SK-N-SH (cell line): ENCODE data around the gene YJEFN3. TPM values are rescaled to one million over a fixed set of nuclear protein-coding genes. Genes with fewer than 3 reads are reported as not detected.

Source experiments
- CTCF ChIA-PET: fragments of 300-600, 350-600 bp; formaldehyde crosslinking; extraction: SDS; loops from one replicate; lab custom pipeline; 2021; lab: Yijun Ruan, JAX
- POLR2A ChIA-PET: fragments of 350-600 bp; sonication (Branson Sonifier 250); formaldehyde crosslinking; extraction: SDS; loops from one replicate; lab custom pipeline; 2020; ENCODE audit warnings: antibody characterized with exemption, inconsistent platforms; lab: Yijun Ruan, JAX
- DNase-seq: peaks from one replicate; pipeline ENCODE4 v3.0.0; 2012
- H2AFZ ChIP-seq: fragments of 200-600 bp; sonication (generic); 2 replicates; pipeline ENCODE4 v1.8.1; 2016; ENCODE audit warnings: antibody characterized with exemption, mild to moderate bottlenecking, low read depth
- H3F3A ChIP-seq: fragments of 200-600 bp; sonication (generic); replicated peaks from 2 replicates; pipeline ENCODE3; 2016; ENCODE audit warnings: antibody characterized with exemption, mild to moderate bottlenecking; ENCODE audit not compliant: insufficient read depth
- H3K27ac ChIP-seq, 2 experiments: fragments of 200-500 bp in 1 of 2; fragments of 200-600 bp in 1 of 2; sonication (Bioruptor generic) in 1 of 2; sonication (generic), shearing (Covaris generic) in 1 of 2; 2 replicates each; pipeline versions ENCODE4 v1.5.1 to v1.6.1; 2014 to 2016; ENCODE audit warnings: low read depth in 2 of 2, inconsistent platforms in 1 of 2, low read length in 1 of 2, mild to moderate bottlenecking in 1 of 2, mixed read lengths in 1 of 2
- H3K27me3 ChIP-seq: fragments of 200-600 bp; sonication (generic), shearing (Covaris generic); 2 replicates; pipeline ENCODE4 v1.6.1; 2016; ENCODE audit warnings: mixed run types; ENCODE audit not compliant: insufficient read depth
- H3K36me3 ChIP-seq, 2 experiments: fragments of 200-500 bp in 1 of 2; fragments of 200-600 bp in 1 of 2; sonication (Bioruptor generic) in 1 of 2; sonication (generic) in 1 of 2; replicated peaks in 1 of 2; 2 replicates each; pipeline versions ENCODE3 to v1.5.1; 2014 to 2016; ENCODE audit warnings: low read length in 1 of 2, mild to moderate bottlenecking in 1 of 2; ENCODE audit not compliant: insufficient read depth in 2 of 2, control insufficient read depth in 1 of 2
- H3K4me1 ChIP-seq, 2 experiments: fragments of 200-500 bp in 1 of 2; fragments of 200-600 bp in 1 of 2; sonication (Bioruptor generic) in 1 of 2; sonication (generic), shearing (Covaris generic) in 1 of 2; 2 replicates each; pipeline versions ENCODE4 v1.5.1 to v1.6.1; 2014 to 2016; ENCODE audit warnings: low read depth in 1 of 2, low read length in 1 of 2, mixed run types in 1 of 2; ENCODE audit not compliant: insufficient read depth in 2 of 2, control insufficient read depth in 1 of 2
- H3K4me2 ChIP-seq: fragments of 200-600 bp; sonication (generic), shearing (Covaris generic); 2 replicates; pipeline ENCODE4 v1.6.1; 2017; ENCODE audit warnings: mixed run types
- H3K4me3 ChIP-seq, 2 experiments: fragments of 200-500 bp in 1 of 2; fragments of 200-600 bp in 1 of 2; sonication (Bioruptor generic) in 1 of 2; sonication (generic), shearing (Covaris generic) in 1 of 2; 2 replicates each; pipeline versions ENCODE4 v1.5.1 to v1.8.1; 2014 to 2016; ENCODE audit warnings: low read depth in 2 of 2, inconsistent platforms in 1 of 2, low read length in 1 of 2, mild to moderate bottlenecking in 1 of 2, mixed read lengths in 1 of 2, moderate library complexity in 1 of 2
- H3K79me2 ChIP-seq: fragments of 200-600 bp; sonication (generic); 2 replicates; pipeline ENCODE4 v1.8.1; 2017; ENCODE audit warnings: mild to moderate bottlenecking; ENCODE audit not compliant: insufficient read depth
- H3K9ac ChIP-seq: fragments of 200-600 bp; sonication (generic); 2 replicates; pipeline ENCODE4 v1.6.1; 2017; ENCODE audit warnings: mixed run types
- H3K9me2 ChIP-seq: fragments of 200-600 bp; sonication (generic); 2 replicates; pipeline ENCODE4 v1.6.1; 2017; ENCODE audit warnings: mixed run types
- H3K9me3 ChIP-seq: fragments of 200-600 bp; sonication (generic); 2 replicates; pipeline ENCODE4 v1.6.1; 2017; ENCODE audit warnings: mixed run types, mild to moderate bottlenecking, moderate library complexity
- H4K20me1 ChIP-seq: fragments of 200-600 bp; sonication (generic); 2 replicates; pipeline ENCODE4 v1.6.1; 2017; ENCODE audit warnings: mild to moderate bottlenecking, mixed run types; ENCODE audit not compliant: insufficient read depth
- ELF1 ChIP-seq: IDR thresholded peaks from 2 replicates; pipeline ENCODE4 v1.4.0; 2012
- FOXJ3 ChIP-seq: sonication (generic); formaldehyde crosslinking; IDR thresholded peaks from 2 replicates; pipeline ENCODE4 v1.5.1; 2020; ENCODE audit warnings: mild to moderate bottlenecking, missing genetic modification reagents
- FOXM1 ChIP-seq: IDR thresholded peaks from 2 replicates; pipeline ENCODE4 v1.4.0; 2012; ENCODE audit warnings: low read depth, mild to moderate bottlenecking
- GABPA ChIP-seq: IDR thresholded peaks from 2 replicates; pipeline ENCODE4 v1.4.0; 2012; ENCODE audit warnings: low read depth, mild to moderate bottlenecking
- GATA2 ChIP-seq: sonication (generic); formaldehyde crosslinking; IDR thresholded peaks from 2 replicates; pipeline ENCODE4 v1.5.0; 2020; ENCODE audit warnings: mild to moderate bottlenecking, missing genetic modification reagents
- MAX ChIP-seq: IDR thresholded peaks from 2 replicates; pipeline ENCODE4 v1.4.0; 2012; ENCODE audit warnings: low read depth
- RAD21 ChIP-seq: IDR thresholded peaks from 2 replicates; pipeline ENCODE4 v1.6.1; 2012; ENCODE audit warnings: mild to moderate bottlenecking, low read length
- RCOR1 ChIP-seq: fragments of 150-350 bp; IDR thresholded peaks from 2 replicates; pipeline ENCODE4 v1.6.1; 2017; ENCODE audit warnings: antibody characterized with exemption, low read length
- REST ChIP-seq: IDR thresholded peaks from 2 replicates; pipeline ENCODE4 v1.6.1; 2012; ENCODE audit warnings: mild to moderate bottlenecking, low read depth, low read length, moderate library complexity
- SMC3 ChIP-seq: IDR thresholded peaks from 2 replicates; pipeline ENCODE4 v1.6.1; 2012; ENCODE audit warnings: low read depth, low read length, improper control_type of control experiment
- YY1 ChIP-seq: IDR thresholded peaks from 2 replicates; pipeline ENCODE4 v1.4.0; 2012; ENCODE audit warnings: low read depth, mild to moderate bottlenecking
- ZBTB33 ChIP-seq: IDR thresholded peaks from 2 replicates; pipeline ENCODE4 v1.4.0; 2012; ENCODE audit warnings: low read depth, borderline replicate concordance
- WGBS: methylation state at CpG from one replicate; pipeline ENCODE4 v1.1.6; 2017; ENCODE audit warnings: low lambda C conversion rate; 5-methylcytosine and 5-hydroxymethylcytosine counted together
- polyA plus RNA-seq, 3 experiments: library from polyadenylated mRNA; depleted of rRNA; stranded (reverse); fragments of >200 nt; gene quantifications; 2 replicates each; pipeline ENCODE4 v1.2.3, GENCODE V29; 2012

Gene YJEFN3
- polyA plus RNA-seq, 1 of the 3 experiments (the other 2 are of a cell fraction) = 7.2 TPM

GRCh38 chr19:19580418-19580817, 51.7 kb downstream of the YJEFN3 start:
- CTCF ChIA-PET = interaction anchor here (1.2 to 1.6 kb wide), 3 partner anchors 20 to 64 kb away, joined by 3 to 4 read pairs (median 3); partner anchors contain the start of gene GMIP

More at GRCh38 chr19:19580418-19580817, 51.7 kb downstream of the YJEFN3 start:
- H4K20me1 ChIP-seq = no peaks in the 10 kb centered on the region
- H3K9ac ChIP-seq = no peak overlapping the region
- H3F3A ChIP-seq = no peaks in the 10 kb centered on the region
- H3K9me3 ChIP-seq = no peaks in the 10 kb centered on the region
- no peaks in the 10 kb centered on the region for H3K9me2 ChIP-seq
- POLR2A ChIA-PET = no interaction called here
- no peak overlapping the region for H3K4me3 ChIP-seq
- TF ChIP-seq RCOR1 (no peak), SMC3 (no peak), RAD21 (no peak), YY1 (no peak), ZBTB33 (no peak), FOXJ3 (CRISPR knock-in tag) (no peak), FOXM1 (no peak), GATA2 (CRISPR knock-in tag) (no peak), REST (no peak), ELF1 (no peak), MAX (no peak), GABPA (no peak)
- no peaks in the 10 kb centered on the region for H3K36me3 ChIP-seq
- H3K27me3 ChIP-seq = no peaks in the 10 kb centered on the region
- H3K27ac ChIP-seq = no peak overlapping the region
- WGBS = 97% methylated on average over 4 of the region's 4 CpGs
- peaks cover 0 to 6% of the 10 kb centered on the region in 2 experiments; a peak in 1 of 4 replicates for H3K4me1 ChIP-seq
- H2AFZ ChIP-seq = no peak overlapping the region
- DNase-seq = no peak
- no peak overlapping the region for H3K4me2 ChIP-seq
- no peaks in the 10 kb centered on the region for H3K79me2 ChIP-seq
